Heart left ventricle (tissue), 13 donors: ENCODE data around the gene GPR83.

Experiments used
- CTCF ChIP-seq, 12 donors: fragments of 200-600 bp; sonication (generic) in 4 of 12; IDR thresholded peaks; one replicate each; pipeline versions ENCODE4 v1.5.0 to v1.8.0; 2018 to 2022; ENCODE audit warnings: antibody characterized with exemption in 12 of 12, mild to moderate bottlenecking in 5 of 12
- POLR2A ChIP-seq, 2 donors: fragments of 450-650 bp; IDR thresholded peaks; one replicate each; pipeline ENCODE4 v1.6.1; 2017; ENCODE audit warnings: antibody characterized with exemption in 2 of 2, mild to moderate bottlenecking in 2 of 2, moderate library complexity in 2 of 2
- donor health status: ischemic (EF 13 %, LVEDD 7.1; RV severe dilation, severe dysfunction).
- donor health status: DM: no; HTN: yes; CAD: no.
- donor health status: DM: no; HTN: no; CAD: no.
- donor health status: ischemic (EF 25% LVEDD 6.9; RV normal size, moderate dysfunction).
- donor health status: ischemic (EF 25% LVEDD 5.7; RV mildly dilated, moderate dysfunction).
- donor health status: ischemic (EF 35%, LVEDD 5.7; RV mildly dilated, moderate dysfunction).
- donor health status: nonischemic (EF 11% LVEDD 7.7; RV severe dilation, severe dysfunction).
- donor health status: DM: yes; HTN: yes; CAD: no.
- donor health status: PGD.
- donor health status: ischemic (EF 29% LVEDD 5.4; RV normal size, mild dysfunction).
- donor health status: nonischemic (EF 23%, LVEDD 6.1; RV moderate dilation, normal function).

DNA sequence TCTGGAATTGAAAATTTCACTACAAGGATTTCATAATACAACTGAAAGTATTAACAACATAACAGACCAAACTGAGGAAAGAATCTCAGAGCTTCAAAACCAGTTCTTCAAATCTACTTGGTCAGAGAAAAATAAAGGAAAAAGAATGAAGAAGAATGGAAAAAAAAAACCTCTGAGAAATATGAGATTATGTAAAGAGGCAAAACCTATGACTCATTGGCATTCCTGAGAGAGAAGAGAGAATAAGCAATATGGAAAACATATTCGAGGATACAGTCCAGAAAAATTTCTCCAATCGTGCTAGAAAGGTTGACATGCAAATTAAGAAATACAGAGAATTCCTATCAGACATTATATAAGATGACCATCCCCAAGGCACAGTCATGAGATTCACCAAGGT lies 23.4 kb upstream of the GPR83 start:
- TF ChIP-seq CTCF (IDR thresholded peaks at IDR 0.05) (no peak), POLR2A (IDR thresholded peaks at IDR 0.05) (no peak)
